GM18505 (cell line): ENCODE data around the gene DEF6.

Experiments used
- ATAC-seq: cut with Tn5 transposase; IDR thresholded peaks from one replicate; pipeline ENCODE4 v1.9.1; 2021; ENCODE audit not compliant: unreplicated experiment
- POLR2A ChIP-seq: IDR thresholded peaks from 4 replicates; pipeline ENCODE4 v1.6.1; 2011; ENCODE audit warnings: borderline replicate concordance; ENCODE audit not compliant: insufficient read depth, insufficient read length; ENCODE audit errors: extremely low read depth

Gene DEF6

GRCh38 chr6:35297601-35298481 is at the start of gene DEF6:
TSS of gene DEF6 (plus strand) at chr6:35297818. CDS start at chr6:35297857, 39 bp downstream.
- TF ChIP-seq POLR2A, result peak; percentile 82
- peak; percentile 66 for ATAC-seq

GRCh38 chr6:35248300-35248699 is 49.3 kb upstream of the DEF6 start:
- no peak for ATAC-seq
- no peak for TF ChIP-seq POLR2A

- no peak for ATAC-seq
- no peak for TF ChIP-seq POLR2A
Measured at GRCh38 chr6:35248965-35249364, 48.7 kb upstream of the DEF6 start.

- TF ChIP-seq POLR2A, result no peak
- no peak for ATAC-seq
Measured at GRCh38 chr6:35251949-35252348, 45.7 kb upstream of the DEF6 start.

GRCh38 chr6:35253249-35253648 is 44.4 kb upstream of the DEF6 start:
- TF ChIP-seq POLR2A, result no peak
- no peak for ATAC-seq

GRCh38 chr6:35258336-35258735 is 39.3 kb upstream of the DEF6 start:
- no peak for ATAC-seq
- TF ChIP-seq POLR2A, result no peak

- no peak for TF ChIP-seq POLR2A
- peak; percentile 6 for ATAC-seq
Measured at GRCh38 chr6:35258858-35259193, 38.8 kb upstream of the DEF6 start.

- ATAC-seq, result peak; percentile 83
Measured at GRCh38 chr6:35259194-35259947, 38.2 kb upstream of the DEF6 start, which contains the start of gene ZNF76. TSS of gene ZNF76 (plus strand) at chr6:35259735. CDS start at chr6:35281152, 21,417 bp downstream.

GRCh38 chr6:35259948-35260590 is 37.5 kb upstream of the DEF6 start:
- peak; percentile 43 for ATAC-seq
- TF ChIP-seq POLR2A, result no peak

More at GRCh38 chr6:35259194-35259947, 38.2 kb upstream of the DEF6 start, which contains the start of gene ZNF76:
- TF ChIP-seq POLR2A, result peak; percentile 68

GRCh38 chr6:35260591-35261570 is 36.7 kb upstream of the DEF6 start:
- no peak for ATAC-seq
- no peak for TF ChIP-seq POLR2A

- ATAC-seq, result no peak
Measured at GRCh38 chr6:35262596-35262995, 35.0 kb upstream of the DEF6 start.

GRCh38 chr6:35264550-35265274 is 32.9 kb upstream of the DEF6 start:
- no peak for TF ChIP-seq POLR2A
- no peak for ATAC-seq

More at GRCh38 chr6:35262596-35262995, 35.0 kb upstream of the DEF6 start:
- TF ChIP-seq POLR2A, result no peak

- no peak for TF ChIP-seq POLR2A
- ATAC-seq, result no peak
Measured at GRCh38 chr6:35265523-35265922, 32.1 kb upstream of the DEF6 start.
